CD4-positive, alpha-beta T cell treated with Interferon alpha-2 for 1 hour (primary cell): ENCODE measurements around the gene RPN1.

ENCODE experiments used
- DNase-seq, 2 donors: peaks; one replicate each; pipeline ENCODE4 v3.0.0-alpha.2; 2020 to 2022

The RPN1 gene

DNA sequence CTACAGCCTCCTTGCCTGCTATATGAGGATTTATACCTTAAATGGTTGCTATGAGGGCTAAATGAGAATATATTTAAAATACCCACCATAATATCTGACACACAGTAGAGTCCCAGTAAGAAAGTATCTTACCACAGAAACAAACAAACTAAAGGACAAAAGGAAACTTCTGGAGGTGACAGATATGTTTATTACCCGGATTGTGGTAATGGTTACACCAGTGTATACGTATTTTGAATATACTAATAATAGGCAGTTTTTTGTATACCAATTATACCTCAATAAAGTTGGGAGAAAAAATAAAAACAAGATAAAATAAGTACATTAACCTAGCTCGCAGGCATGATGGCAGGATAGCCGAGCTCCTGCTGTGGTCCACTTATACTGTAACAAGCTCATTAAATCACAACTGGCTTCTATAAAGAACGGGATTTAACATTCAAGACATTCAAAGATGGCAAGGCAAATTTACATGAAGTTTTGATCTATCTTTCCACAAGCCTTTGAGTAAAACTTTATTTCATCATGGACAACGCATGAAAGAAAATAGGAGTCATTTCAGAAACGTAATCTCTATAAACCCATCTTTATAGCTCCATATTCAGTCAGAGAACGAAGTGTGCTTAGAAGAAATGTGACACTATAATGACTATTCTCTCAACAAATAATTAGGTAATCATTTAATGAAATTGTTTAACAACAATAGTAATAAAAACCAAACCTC, 1.5 kb downstream of the RPN1 start:
- DNase-seq: no peak

DNA sequence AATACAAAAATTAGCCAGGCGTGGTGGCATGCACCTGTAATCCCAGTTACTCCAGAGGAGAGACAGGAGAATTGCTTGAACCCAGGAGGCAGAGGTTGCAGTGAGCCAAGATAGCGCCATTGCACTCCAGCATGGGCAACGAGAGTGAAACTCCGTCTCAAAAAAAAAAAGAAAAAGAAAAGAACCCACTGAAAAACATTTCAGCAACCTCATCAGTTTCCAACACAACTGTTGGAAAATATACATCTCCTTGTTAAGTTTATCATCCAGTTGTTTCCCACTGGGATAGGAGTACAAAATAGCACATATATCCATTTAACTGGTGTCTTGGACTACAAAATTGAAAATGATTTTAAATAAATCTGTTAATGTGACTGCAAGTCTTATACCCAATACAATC, 2.2 kb downstream of the RPN1 start:
- no peak for DNase-seq

DNA sequence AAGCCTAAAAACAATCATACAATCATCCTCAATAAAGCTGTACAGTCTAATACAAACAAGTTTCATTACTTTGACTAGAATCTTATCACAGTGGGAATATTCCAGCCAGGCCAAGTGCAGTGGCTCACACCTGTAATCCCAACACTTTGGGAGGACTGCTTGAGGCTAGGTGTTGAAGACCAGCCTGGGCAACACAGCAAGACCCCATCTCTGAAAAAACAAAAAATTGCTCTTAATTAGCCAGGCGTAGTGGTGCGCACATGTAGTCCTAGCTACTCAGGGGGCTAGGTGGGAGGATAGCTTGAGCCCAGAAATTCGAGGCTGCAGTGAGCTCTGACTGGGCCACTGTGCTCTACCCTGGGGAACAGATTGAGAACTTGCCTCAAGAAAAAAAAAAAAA, 3.3 kb downstream of the RPN1 start:
- DNase-seq: no peak

DNA sequence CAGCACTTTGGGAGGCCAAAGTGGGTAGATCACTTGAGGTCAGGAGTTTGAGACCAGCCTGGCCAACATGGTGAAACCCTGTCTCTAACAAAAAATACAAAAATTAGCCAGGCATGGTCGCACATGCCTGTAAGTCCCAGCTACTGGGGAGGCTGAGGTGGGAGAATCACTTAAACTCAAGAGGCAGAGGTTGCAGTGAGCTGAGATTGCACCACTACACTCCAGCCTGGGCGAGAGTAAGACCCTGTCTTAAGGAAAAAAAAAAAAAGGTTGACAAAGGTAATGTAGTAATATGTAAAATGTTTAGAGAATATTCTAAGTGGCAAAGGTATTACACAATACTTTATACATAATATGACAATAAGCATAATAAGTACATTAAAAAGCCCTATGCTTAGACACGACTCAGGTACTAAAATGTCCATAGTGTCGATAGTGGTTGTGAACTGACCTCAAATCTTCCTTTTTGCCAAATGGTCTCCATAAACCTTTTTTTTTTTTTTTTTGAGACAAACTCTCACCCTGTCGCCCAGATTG, 16.5 kb downstream of the RPN1 start:
- no peak for DNase-seq

DNA sequence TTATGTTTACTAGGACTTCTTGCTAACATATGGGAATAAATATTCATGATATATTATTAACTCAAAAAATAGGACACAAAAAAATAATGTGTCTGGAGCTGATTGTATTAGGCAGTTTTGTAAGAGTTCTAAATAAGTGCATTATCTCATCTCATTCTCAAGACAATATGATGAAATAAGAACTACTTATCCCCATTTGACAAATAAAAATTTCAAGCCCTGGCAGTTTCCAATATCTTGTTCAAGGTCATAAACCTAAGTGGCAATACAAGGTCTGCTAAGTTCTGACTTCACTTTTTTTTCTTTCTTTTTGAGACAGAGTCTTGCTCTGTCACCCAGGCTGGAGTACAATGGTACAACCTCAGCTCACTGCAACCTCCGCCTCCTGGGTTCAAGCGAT, 18.3 kb downstream of the RPN1 start:
- DNase-seq: no peak

DNA sequence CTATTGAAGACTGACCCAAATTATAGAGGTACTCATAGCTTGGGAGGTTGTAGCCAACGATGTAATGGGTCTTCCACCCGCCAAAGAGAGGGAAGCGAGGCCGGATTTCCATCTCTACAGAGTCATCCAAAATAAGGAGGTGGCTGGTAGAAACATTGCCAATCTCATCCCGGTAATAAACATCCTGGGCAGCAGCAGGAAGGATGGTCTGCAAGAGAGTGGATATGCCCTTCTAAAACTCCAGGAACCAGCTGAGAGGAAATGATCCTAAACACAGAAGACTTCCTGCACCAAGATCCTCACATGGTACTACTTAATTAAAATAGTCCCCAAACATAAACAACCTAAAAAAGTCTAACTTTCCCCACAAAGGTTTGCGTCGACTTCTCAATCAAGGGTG, 20.7 kb downstream of the RPN1 start:
- DNase-seq: no peak

DNA sequence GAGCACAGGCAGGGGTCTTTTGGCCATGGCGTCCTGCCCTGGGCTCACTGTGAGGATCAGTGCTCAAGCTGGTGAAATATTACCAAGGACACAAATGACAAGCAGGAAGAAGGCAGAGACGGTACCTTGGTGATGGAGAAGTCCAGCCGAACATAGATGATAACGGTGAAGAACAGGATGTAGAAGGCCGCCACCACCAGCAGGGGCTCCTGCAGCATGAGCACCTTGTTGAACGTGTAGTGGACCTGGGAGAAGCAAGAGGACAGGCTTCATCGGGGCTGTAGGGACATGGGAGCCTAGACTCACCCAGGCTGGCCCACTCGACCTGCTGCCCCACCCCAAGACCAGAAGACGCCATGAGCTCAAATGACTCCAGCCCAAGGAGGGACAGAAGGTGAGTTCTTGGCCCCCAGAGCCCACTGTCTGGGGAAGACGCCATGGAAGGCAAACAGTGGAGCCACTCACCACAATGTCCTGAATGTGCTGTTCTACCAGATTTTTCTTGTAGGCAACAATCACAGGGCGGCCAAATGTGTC, 25.1 kb downstream of the RPN1 start:
- DNase-seq: no peak

DNA sequence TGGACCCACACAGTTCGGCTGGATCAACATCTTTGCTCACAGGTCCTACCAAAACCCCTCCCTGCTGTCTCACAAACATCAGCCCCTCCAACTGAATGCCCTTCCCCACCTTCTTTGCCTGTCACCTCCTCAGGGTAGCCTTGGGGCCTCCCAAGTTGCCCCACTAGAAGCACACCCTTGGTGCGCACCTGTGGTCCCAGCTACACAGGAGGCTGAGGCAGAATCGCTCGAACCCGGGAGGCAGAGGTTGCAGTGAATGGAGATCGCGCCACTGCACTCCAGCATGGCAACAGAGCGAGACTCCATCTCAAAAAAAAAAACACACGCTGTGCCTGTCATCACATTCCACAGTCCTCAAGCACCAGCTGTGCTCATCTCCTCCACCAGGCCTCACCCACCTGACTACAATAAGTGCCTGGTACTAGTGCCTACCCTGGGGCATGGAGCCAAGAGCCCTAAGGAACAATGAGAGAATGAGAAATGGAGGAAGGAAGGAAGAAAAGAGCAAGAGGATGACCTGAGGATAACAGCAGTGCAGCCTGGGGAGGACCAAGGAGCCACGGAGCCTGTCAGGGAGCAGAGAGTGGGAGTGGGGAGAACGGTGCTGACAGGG, 26.0 kb downstream of the RPN1 start:
- no peak for DNase-seq

DNA sequence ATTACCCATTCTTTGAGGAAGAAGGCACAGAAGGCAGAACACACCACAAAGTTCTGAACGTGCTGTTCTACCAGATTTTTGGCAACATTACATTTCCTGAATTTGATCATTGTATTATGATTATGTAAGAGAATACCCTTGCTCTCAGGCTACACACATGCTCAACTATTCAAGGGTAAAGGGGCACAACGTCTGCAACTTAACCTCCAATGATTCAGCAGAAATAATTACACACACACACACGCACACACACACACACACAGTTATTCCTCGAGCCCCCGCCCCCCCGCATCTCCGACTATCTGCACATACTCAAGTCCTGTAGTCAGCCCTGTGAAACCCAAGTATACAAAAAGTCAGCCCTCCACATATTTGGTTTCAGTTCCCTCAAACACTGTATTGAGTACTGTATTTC, 26.8 kb downstream of the RPN1 start:
- no peak for DNase-seq

DNA sequence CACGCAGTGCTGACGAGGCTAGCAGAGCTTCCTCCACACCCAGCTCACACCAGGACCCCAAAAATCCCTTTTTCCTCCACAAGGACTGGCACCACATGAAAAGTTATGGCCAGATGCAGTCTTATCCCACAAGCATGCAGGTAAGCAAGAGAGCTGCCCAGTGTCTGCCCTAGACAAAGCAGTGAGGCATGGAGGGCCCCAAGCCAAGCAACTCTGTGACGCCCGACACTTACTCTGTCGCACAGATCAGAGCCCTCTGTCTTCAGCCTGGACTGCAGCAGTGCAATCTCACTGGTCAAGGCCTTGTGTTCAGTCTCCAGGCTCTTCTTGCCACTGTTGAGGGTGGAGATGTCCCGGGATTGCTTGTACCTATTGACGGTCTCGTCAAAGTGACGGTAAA, 28.7 kb downstream of the RPN1 start:
- no peak for DNase-seq

DNA sequence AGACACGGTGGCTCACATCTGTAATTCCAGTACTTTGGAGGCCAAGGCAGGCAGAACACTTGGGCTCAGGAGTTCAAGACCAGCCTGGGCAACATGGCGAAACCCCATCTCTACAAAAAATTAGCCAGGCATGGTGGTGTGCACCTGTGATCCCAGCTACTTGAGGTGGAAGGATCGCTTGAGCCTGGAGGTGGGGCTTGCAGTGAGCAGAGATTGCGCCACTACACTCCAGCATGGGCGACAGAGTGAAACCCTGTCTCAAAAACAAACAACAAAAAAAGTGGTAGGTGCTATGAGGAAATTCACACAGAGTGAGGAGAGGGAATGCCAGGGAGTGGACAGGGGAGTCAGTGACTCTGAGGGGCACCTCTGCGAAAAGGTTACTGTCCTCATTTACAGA, 29.4 kb downstream of the RPN1 start:
- DNase-seq: no peak

DNA sequence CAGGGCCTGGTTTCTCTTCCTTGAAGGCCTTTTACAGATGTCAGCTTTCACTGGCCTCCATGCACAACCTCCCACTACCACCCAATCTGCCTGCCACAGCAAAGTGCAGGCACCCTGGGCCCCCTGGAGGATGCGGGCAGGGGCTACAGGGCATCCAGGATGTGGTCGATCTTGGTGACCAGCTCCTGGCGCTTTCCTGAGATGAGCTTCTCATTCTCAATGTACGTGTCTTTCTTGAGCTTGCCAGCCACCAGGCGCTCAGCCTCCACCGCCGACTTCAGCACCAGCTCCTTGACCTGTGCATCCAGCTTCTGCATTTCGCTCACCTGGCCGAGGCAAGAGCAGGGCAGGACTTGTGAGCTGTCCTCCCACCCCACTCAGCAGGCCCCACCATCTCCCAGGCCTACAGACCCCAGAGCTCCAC, 30.3 kb downstream of the RPN1 start:
- DNase-seq: no peak

DNA sequence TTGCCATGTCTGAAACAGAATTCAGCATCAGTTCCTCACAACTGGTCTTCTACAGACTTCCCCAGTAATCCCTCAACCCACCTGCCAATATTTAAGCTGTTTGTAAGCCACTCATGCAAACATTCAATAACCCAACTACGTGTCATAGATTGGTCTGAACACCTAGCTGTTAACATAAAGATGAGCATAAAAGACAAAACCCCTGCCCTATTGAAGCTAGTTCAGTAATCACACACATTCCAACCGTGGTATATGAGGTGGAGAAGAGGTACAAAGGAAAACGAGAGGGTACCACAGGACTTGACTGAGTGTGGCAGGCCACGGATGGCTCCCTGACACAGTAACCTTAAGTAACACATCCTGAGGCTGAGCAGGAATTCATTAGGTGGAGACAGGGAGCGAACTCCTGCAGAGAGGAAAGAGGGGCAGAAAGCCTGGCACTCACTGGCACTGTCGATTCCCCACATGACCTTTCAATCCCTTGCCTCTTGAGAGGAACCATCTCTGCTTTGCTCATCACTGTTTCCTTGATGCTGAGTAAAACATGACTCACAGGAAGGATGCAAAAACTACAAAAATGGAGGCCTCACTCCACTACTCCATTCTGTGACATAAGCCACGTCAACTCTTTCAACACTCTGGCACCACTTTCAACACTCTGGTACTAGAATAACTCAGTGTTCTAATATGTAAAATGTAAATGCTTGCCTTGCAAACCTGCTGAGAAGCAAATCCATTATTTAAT, 31.3 kb downstream of the RPN1 start:
- DNase-seq: peak in 1 of 2 donors; percentile 35

DNA sequence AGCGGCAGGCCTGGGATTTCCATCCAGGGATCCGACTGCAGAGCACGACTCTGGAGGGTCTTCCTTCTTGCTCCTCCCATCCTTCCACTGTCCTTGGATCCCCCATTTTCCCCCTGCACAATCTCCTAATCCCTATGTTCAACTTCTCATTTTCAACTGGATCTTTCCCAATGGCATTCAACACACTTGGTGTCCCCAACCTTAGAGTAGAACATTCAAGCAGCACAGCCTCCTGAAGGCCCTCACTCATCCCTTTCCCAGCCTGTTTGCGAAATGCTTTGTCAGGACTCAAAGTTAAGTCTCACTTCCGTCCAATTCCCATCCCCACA, 32.3 kb downstream of the RPN1 start:
- no peak for DNase-seq

DNA sequence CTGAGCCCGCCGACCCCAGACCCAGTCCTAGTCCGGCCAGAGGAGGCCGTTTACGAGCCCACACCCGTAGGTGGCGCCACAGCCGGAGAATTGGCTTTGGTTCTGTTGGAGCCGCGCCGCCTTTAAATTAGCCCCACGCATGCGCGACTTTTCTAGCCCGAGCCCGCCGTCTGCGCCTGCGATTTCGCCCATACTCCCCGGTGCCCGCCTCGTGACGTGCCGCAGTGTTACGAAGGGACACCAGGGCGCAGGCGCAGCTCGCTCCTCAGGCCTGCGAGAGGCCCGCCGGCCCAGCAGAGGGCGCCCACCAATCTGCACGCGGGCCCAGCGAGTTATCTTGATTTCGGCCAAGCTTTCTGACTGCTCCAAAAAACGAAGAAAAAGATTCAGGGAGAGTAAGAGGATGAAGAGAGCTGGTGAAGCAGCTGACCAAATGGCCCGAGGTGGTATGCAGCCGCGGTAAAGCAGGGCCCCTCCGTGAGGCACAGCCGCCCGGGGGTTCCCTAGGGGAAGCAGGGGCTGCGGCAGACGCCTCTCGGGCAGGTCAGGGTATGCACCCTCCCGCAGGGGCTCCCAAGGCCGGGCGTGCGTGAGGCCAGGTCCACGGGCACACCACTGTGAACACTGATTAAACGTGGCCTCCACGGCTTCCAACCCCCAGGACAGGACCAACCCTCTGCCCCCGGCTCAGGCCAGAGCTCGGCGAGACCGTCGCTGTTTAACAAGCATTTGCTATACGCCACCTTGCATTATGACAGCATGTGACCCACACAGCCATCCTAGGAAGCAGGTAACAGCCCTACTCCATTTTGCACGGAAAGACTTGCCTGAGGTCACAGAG, 32.8 kb downstream of the RPN1 start:
- DNase-seq: peak; percentile 99

DNA sequence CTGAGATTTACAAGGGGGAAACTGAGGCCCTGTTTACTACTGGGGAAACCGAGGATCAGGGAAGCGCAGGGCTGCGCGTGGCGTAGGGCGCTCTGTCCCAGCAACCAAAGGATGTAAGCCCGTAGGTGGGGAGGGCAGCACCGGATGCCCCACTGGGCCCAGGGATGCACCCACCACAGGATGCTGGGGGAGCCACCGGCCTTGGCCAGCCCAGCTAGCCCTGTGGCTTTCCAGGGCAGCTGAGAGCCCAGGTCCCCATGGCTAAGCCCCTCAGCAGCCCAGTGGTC, 33.4 kb downstream of the RPN1 start:
- no peak for DNase-seq

DNA sequence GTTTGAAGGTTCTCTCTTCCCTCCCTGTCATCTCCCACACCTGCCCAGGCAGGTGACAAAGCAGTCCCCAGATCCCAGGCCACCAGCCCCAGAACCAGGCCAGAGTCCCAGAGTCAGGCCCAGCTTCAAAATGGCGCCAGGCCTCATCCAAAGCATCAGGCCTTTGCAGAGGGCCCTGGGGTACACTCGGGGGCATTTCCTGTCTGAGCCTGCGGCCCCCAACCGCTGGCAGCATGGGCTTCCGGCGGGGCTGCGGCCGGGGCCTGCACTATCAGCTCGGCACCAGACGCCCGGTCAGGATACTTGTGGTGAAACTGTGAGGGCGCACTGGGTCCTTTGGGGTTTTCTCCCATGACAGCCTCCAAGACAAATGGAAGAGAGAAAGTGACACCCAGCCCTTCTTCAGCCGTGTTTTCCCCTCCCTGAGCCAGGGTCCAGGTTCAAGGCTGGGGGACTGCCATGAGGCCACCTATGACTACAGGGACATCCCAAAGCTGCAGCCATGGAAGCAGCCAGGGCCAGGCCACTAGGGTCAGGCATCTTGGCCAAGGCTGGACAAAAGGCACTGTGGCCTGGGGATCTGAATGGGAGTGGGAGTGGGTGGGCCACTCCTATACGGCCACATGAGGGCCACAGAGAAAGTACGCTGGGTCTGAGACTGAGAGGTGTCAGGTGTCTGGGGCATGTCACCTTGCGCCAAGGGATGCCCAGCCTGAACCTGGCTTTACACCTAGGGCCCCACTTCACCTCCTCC, 33.9 kb downstream of the RPN1 start:
- no peak for DNase-seq

DNA sequence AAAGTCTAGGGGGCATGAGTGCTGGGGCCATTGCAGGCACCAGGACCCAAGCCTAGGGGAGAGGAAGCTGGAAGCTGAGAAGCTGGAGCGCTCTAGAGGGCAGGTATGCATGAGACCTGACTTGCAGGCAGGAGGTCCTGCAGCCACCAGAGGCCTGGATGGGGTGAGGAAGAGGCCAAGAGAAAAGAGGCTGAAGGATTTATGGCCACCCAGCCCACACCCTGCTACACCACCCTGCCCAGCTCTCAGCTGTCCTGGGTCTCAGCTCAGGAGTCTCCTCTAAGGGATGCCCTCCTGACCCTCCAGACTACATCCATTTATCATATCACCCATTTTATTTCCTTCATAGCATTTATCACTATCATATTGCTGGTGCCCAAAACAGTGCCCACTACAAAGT, 36.5 kb downstream of the RPN1 start:
- DNase-seq: no peak

DNA sequence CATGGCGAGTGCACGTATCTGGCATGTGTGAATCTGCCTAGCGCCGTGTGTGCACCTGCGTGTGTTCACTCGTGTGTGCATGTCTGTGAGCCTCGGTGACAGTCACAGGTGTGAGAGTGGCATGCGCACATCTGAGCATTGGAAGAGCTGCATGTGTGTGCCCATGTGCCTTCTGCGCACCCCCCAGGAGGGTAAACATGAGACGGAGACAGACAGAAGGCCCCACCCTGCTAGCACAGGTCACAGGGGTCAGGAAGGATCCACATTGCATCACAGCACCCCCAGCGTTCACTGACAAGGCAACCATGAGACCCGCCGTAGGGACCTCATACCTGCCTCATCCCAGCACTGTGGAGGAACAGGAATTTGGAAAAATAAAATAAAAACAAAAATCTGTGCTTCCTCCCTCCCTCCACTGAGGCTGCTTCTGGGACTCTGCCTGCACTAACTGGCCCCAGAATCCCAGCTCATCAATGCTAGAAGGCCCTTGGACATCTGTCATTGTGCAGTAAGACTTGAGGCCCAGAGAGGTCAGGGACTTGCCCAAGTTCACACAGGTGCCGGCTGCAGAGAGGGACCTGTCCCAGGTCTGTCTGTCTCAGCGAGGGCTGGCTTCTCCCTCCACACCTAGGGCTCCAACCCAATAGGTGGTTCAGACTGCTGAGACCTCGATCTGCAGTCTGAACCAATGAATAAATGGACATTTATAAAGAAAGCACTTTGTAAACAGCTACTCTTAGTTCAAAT, 37.4 kb downstream of the RPN1 start:
- DNase-seq: no peak

DNA sequence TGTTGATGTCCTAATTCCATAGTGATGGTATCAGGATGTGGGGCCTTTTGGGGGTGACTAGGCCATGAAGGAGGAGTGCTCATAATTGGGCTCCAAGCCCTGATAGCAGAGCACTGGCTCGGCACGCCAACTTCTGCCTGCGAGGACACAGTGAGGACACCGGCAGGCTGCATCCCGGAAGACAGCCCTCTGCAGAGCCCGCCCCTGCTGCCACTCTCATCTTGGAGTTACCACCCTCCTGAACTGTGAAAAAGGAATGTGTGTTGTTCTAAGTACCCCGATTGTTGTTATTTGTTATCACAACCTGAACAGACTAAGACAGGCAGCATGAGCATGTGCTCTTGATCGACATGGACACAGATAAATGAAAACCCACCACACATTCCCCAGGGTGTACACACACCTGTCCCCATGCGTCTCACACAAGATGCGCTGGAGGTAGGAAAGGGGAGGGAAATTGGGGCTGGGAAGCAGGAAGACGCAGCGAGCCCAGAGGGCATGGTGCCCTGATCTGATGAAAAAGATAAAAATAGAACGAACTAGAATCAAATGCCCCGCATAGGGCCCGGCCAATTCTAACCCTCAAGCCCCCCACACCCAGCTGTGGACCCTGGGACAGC, 40.1 kb downstream of the RPN1 start:
- no peak for DNase-seq

DNA sequence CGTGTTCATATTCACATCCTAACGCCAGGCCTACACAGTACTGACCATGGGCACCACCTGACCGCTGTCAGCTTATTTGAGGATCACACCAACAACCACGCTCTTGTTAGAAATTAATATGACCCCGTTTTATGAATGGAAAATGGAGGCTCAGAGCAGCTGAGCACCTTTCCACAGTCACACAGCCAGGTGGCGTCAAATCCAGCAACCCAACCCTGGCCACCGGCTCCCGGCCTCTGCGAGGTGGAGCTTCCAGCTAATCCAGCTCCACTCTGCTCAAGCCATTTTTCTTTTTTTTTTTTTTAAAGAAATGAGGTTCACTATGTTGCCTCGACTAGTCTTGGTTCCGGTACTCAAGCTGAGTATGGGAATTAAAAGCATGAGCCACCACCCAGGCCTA, 41.3 kb downstream of the RPN1 start:
- no peak for DNase-seq
